Epidermal melanocyte (primary cell): ENCODE results near the gene SLC2A13.
"Not testable (repeated sequence)": the region's sequence is repeated elsewhere in the genome, so short reads cannot be mapped to it uniquely, and the experiment has no call there.

Experiments
- DNase-seq: peaks from one replicate; pipeline ENCODE4 v3.0.0; 2011; ENCODE audit warnings: low spot score; ENCODE audit not compliant: insufficient read length

The SLC2A13 gene

GRCh38 chr12:39928181-39928899, 177.5 kb downstream of the SLC2A13 start:
- DNase-seq, result no peak

DNA sequence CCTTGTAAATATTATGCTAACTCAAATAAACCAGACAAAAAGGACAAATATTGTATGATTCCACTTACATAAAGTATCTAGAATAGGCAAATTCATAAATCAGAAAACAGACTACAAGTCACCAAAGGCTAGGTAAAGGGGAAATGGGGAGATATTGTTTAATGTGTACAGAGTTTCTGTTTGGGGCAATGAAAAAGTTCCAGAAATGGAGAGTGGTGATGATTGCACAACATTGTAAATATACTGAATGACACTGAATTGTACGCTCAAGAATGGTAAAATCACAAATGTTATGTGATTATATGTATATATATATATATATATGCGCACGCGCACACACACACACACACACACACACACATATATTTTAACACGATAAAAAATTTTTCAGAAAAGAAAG, 182.5 kb downstream of the SLC2A13 start:
- DNase-seq, result no peak

DNA sequence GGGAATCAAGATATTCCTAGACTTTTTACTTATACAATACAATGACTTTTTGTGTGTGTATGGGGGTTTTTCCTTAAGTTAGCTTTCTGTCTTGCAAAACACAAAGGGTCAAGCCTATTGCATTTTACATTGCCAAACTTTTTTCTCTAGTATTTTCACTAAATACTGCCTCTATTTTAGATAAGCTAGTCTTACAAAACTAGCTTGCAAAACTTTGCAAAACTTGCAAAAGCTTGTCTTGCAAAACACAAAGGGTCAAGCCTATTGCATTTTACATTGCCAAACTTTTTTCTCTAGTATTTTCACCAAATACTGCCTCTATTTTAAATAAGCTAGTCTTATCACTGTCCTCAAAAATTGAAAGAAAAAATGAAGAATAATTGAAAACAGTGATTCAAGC, 183.3 kb downstream of the SLC2A13 start:
- DNase-seq, result not testable (repeated sequence)

DNA sequence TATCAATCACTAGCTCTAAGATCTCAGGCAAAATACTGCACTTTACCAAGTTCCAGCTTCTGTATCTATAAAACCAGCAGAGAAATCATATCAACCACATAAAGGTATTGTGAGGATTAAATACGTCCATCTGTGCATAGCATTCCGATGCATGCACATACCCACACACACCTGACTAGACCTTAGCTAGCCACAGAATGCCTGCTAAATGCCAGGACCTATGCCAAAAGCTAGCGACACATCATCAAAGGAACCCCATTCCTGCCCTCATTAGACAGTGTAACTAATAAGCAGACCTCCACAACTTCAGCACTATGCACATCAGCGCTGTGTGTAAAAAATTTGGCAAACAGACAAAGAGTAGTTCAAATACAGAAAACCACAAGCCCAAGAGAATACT, 185.2 kb downstream of the SLC2A13 start:
- no peak for DNase-seq

- no peak for DNase-seq
Measured at GRCh38 chr12:39920222-39920621, 185.7 kb downstream of the SLC2A13 start.

- no peak for DNase-seq
Measured at GRCh38 chr12:39919790-39920189, 186.1 kb downstream of the SLC2A13 start.

GRCh38 chr12:39915249-39915648, 190.6 kb downstream of the SLC2A13 start:
- DNase-seq, result no peak

- DNase-seq, result no peak
Measured at GRCh38 chr12:39912211-39912980, 193.5 kb downstream of the SLC2A13 start.

GRCh38 chr12:39906237-39906636, 199.6 kb downstream of the SLC2A13 start:
- no peak for DNase-seq

DNA sequence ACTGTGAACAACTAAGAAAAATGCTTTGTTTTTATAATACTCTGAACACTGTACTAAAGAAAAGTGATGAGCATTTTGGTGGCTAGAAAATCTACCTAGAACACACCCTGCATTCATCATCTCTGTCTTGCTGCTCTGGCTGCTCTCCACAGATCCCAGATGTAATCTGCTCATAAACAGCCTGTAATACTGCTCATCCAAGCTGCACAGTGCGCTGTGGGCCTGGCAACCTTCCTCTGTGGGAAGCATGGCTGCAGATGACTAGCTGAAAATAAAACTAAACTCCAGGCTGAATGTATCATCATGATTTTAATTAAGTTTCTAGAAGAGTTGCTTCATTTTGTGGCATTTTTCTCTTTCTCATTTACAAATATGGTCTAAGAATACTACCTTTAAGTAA, 200.7 kb downstream of the SLC2A13 start:
- DNase-seq, result peak; percentile 14

DNA sequence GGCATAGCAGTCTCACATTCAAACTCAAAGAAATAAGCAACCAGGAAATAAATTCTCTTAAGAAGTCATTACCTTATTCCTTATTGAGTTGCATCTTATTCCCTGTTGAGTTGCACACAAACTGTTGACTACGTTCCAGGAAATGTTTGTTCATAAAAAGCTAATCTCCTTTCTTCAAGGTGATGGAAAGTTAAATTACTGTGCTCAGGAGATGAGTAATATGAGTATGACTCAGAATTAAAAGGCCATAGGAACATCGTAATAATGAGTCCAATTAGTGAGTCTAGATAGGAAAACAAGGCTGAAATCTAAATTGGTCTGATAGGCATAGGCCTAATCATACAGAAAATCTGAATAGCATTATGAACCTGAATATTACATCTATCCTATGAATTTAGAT, 203.1 kb downstream of the SLC2A13 start:
- no peak for DNase-seq

- no peak for DNase-seq
Measured at GRCh38 chr12:39897315-39897714, 208.6 kb downstream of the SLC2A13 start.

GRCh38 chr12:39893388-39893787, 212.5 kb downstream of the SLC2A13 start:
- not testable (repeated sequence) for DNase-seq

GRCh38 chr12:39892146-39892545, 213.7 kb downstream of the SLC2A13 start:
- no peak for DNase-seq

DNA sequence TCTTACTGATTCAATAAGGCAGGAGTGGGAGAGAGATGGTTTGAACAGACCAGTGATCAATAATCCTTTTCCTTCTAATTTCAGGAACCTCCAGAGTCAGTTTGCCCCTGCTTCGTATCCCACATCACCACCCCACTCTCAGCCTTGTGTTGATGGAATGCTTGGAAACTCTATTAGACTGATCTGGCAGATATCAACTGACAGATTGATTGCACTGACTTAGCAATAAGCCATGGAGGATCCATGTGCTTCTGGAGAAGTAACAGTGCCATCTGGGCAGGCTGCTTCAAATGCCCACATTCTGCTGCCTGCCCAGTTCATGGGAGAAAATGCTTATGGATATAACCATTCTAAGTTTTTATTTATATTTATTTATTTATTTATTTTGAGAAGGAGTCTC, 218.0 kb downstream of the SLC2A13 start:
- DNase-seq, result no peak

GRCh38 chr12:39886106-39886505, 219.8 kb downstream of the SLC2A13 start:
- no peak for DNase-seq

GRCh38 chr12:39884616-39885125, 221.2 kb downstream of the SLC2A13 start:
- no peak for DNase-seq

- DNase-seq, result no peak
Measured at GRCh38 chr12:39883411-39883810, 222.5 kb downstream of the SLC2A13 start.

DNA sequence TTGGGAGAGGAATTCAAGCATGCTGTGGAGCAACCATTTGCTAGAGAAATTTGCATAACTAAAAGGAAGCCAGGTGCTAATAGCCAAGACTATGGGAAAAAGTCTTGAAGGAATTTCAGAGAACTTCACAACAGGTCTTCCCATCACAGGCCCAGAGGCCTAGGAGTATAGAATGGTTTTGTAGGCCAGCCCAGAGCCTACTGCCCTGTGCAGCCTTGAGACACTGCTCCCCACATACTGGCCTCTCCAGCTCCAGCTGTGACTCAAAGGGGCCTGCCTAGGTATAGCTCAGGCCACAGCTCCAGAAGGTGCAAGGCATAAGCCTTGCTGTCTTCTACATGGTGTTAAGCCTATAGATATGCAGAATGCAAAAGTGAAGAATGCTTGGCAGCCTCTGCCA, 227.1 kb downstream of the SLC2A13 start:
- no peak for DNase-seq

- DNase-seq, result no peak
Measured at GRCh38 chr12:39875721-39876120, 230.2 kb downstream of the SLC2A13 start.

- no peak for DNase-seq
Measured at GRCh38 chr12:39874785-39875184, 231.1 kb downstream of the SLC2A13 start.

GRCh38 chr12:39873065-39873464, 232.8 kb downstream of the SLC2A13 start:
- no peak for DNase-seq

- DNase-seq, result no peak
Measured at GRCh38 chr12:39872425-39872824, 233.5 kb downstream of the SLC2A13 start.
